HEK293T (cell line): ENCODE data around the gene CD80.

ENCODE experiments used
- CTCF ChIA-PET: fragments of 350-600 bp; formaldehyde crosslinking; extraction: SDS; loops from one replicate; lab custom pipeline; 2021; ENCODE audit warnings: antibody characterized with exemption, inconsistent platforms; lab: Yijun Ruan, JAX
- POLR2A ChIA-PET: fragments of 350-600 bp; formaldehyde crosslinking; extraction: SDS; loops from one replicate; lab custom pipeline; 2020; ENCODE audit warnings: antibody characterized with exemption, inconsistent platforms; lab: Yijun Ruan, JAX
- DNase-seq: peaks from one replicate; pipeline ENCODE4 v3.0.0; 2012; ENCODE audit warnings: mixed read lengths; ENCODE audit errors: extremely low spot score
- ARNT ChIP-seq: fragments of 450-650 bp; IDR thresholded peaks from 2 replicates; pipeline ENCODE4 v1.6.1; 2017; ENCODE audit warnings: mild to moderate bottlenecking
- BHLHE40 ChIP-seq: fragments of 450-650 bp; IDR thresholded peaks from 2 replicates; pipeline ENCODE4 v1.6.1; 2016; ENCODE audit warnings: mild to moderate bottlenecking, moderate library complexity, borderline replicate concordance
- CTBP1 ChIP-seq: fragments of 450-650 bp; IDR thresholded peaks from 2 replicates; pipeline ENCODE4 v1.6.1; 2016; ENCODE audit warnings: borderline replicate concordance
- ELF4 ChIP-seq: fragments of 450-650 bp; IDR thresholded peaks from 2 replicates; pipeline ENCODE4 v1.6.1; 2017; ENCODE audit warnings: antibody characterized with exemption
- FOXA1 ChIP-seq: fragments of 450-650 bp; IDR thresholded peaks from 2 replicates; pipeline ENCODE4 v1.6.1; 2016; ENCODE audit warnings: mild to moderate bottlenecking
- FOXK2 ChIP-seq: fragments of 450-650 bp; IDR thresholded peaks from 2 replicates; pipeline ENCODE4 v1.6.1; 2016; ENCODE audit warnings: mild to moderate bottlenecking
- FOXM1 ChIP-seq: fragments of 450-650 bp; IDR thresholded peaks from 2 replicates; pipeline ENCODE4 v1.6.1; 2017; ENCODE audit warnings: mild to moderate bottlenecking, borderline replicate concordance
- HDGF ChIP-seq: fragments of 450-650 bp; IDR thresholded peaks from 2 replicates; pipeline ENCODE4 v1.6.1; 2017; ENCODE audit warnings: antibody characterized with exemption, borderline replicate concordance
- L3MBTL2 ChIP-seq: fragments of 450-650 bp; conservative IDR thresholded peaks from 2 replicates; pipeline ENCODE4 v1.6.1; 2016; ENCODE audit warnings: mild to moderate bottlenecking
- LEF1 ChIP-seq: fragments of 450-650 bp; IDR thresholded peaks from 2 replicates; pipeline ENCODE4 v1.6.1; 2017; ENCODE audit warnings: mild to moderate bottlenecking, borderline replicate concordance
- NFRKB ChIP-seq: fragments of 450-650 bp; IDR thresholded peaks from 2 replicates; pipeline ENCODE4 v1.6.1; 2016; ENCODE audit warnings: mild to moderate bottlenecking, moderate library complexity
- SP1 ChIP-seq: fragments of 450-650 bp; IDR thresholded peaks from 2 replicates; pipeline ENCODE4 v1.6.1; 2017
- SUZ12 ChIP-seq: fragments of 450-650 bp; IDR thresholded peaks from 2 replicates; pipeline ENCODE4 v1.6.1; 2016; ENCODE audit warnings: mild to moderate bottlenecking
- TARDBP ChIP-seq: fragments of 450-650 bp; IDR thresholded peaks from 2 replicates; pipeline ENCODE4 v1.6.1; 2016
- ZNF384 ChIP-seq: fragments of 450-650 bp; IDR thresholded peaks from 2 replicates; pipeline ENCODE4 v1.6.1; 2016
- TF ChIP-seq, protein P1 (sequence below): fragments of 450-650 bp; IDR thresholded peaks from 2 replicates; pipeline ENCODE4 v1.6.1; 2016

CD80 gene

DNA sequence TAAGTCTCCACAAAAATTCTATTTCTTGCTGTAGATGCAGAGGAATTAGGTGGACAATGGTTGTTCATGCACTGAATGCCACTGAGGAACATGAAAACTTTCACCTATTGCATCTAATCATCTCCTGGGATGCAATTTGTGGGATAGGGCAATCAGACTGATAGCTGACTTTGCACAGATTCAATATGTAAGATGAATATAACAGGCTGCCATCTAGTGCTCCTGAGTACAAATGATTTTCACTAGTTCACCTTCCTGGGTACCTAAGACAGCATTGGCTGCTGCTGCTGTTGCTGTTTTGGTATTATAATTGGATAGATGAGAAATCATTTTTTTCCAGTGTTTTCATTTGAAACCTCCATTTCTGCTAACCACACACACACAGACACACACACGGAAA, 41.4 kb downstream of the CD80 start:
- CTCF ChIA-PET: no interaction called here
- POLR2A ChIA-PET: no interaction called here
- TF ChIP-seq SP1: no peak
- TF ChIP-seq FOXM1: no peak
- TF ChIP-seq ARNT: no peak
- TF ChIP-seq NFRKB: no peak
- TF ChIP-seq FOXK2: no peak
- no peak for TF ChIP-seq FOXA1
- TF ChIP-seq CTBP1: no peak
- no peak for TF ChIP-seq ZNF384
- TF ChIP-seq BHLHE40: no peak
- TF ChIP-seq HDGF: no peak
- no peak for TF ChIP-seq LEF1
- TF ChIP-seq L3MBTL2: no peak
- TF ChIP-seq TARDBP: no peak
- TF ChIP-seq SUZ12: no peak
- TF ChIP-seq, protein P1, sequence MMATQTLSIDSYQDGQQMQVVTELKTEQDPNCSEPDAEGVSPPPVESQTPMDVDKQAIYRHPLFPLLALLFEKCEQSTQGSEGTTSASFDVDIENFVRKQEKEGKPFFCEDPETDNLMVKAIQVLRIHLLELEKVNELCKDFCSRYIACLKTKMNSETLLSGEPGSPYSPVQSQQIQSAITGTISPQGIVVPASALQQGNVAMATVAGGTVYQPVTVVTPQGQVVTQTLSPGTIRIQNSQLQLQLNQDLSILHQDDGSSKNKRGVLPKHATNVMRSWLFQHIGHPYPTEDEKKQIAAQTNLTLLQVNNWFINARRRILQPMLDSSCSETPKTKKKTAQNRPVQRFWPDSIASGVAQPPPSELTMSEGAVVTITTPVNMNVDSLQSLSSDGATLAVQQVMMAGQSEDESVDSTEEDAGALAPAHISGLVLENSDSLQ: no peak
- DNase-seq: no peak

DNA sequence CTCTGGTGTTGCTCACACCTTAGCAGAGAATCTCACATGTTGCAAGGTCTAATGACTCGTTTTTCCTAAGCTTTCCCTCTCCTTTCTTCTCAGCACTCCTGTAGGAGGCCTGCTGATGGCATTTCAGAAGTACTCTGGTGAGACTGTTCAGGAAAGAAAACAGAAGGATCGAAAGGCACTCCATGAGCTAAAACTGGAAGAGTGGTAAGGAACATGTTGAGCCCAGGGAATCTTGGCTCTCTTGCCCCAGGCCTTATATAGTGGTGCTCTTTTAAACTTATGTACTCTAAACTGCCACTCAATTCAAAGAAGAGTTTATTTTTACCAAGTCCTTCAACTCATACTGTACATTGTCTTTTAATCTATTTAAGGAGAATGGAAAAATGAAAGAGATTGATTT, 42.3 kb downstream of the CD80 start:
- DNase-seq: no peak
- POLR2A ChIA-PET: no interaction called here
- CTCF ChIA-PET: interaction anchor here (0.6 kb wide), 1 partner anchor 1050 kb away, joined by 3 read pairs; no protein-coding TSS in a partner anchor

DNA sequence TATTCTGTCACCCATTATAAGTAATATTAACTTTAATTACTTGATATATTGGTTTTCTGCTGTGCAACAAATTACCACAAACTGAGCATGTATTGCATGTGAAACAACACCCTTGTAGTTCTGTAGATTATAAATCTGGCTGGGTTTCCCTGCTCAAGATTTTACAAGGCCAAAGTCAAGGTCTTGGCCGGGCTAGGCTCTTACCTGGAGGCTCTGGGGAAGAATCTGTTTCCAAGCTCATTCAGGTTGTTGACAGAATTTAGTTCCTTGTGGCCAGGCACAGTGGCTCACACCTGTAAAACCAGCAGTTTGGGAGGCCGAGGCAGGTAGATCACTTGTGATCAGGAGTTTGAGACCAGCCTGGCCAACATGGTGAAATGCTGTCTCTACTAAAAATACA, 44.8 kb downstream of the CD80 start:
- CTCF ChIA-PET: no interaction called here
- DNase-seq: no peak

More for the DNA sequence above, 42.3 kb downstream of the CD80 start:
- TF ChIP-seq FOXA1 (no peak), ZNF384 (no peak), FOXK2 (no peak), LEF1 (no peak), TARDBP (no peak), L3MBTL2 (no peak)
- TF ChIP-seq, protein P1: no peak

DNA sequence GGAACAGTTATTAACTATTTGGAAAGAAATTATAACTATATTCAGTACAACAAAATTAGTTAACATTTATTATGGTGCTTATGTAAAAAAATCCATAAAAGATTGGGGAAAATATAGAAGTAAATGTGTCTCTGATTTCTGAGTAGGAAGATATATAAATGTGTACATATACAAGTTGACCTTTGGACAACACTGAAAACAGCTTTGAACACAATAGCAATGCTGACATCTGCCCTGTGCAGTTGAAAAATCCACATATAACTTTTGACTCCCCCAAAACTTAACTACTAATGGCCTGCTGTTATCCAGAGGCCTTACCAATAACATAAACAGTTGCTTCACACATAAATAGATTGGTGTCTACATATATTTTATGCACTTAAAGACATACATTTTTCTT, 48.7 kb downstream of the CD80 start:
- ChIA-PET CTCF (no interaction called here), POLR2A (no interaction called here)

More for the DNA sequence above, 44.8 kb downstream of the CD80 start:
- TF ChIP-seq ZNF384: no peak
- no peak for TF ChIP-seq TARDBP
- no peak for TF ChIP-seq ARNT
- no peak for TF ChIP-seq FOXM1
- no peak for TF ChIP-seq HDGF
- no peak for TF ChIP-seq BHLHE40
- POLR2A ChIA-PET: no interaction called here

DNA sequence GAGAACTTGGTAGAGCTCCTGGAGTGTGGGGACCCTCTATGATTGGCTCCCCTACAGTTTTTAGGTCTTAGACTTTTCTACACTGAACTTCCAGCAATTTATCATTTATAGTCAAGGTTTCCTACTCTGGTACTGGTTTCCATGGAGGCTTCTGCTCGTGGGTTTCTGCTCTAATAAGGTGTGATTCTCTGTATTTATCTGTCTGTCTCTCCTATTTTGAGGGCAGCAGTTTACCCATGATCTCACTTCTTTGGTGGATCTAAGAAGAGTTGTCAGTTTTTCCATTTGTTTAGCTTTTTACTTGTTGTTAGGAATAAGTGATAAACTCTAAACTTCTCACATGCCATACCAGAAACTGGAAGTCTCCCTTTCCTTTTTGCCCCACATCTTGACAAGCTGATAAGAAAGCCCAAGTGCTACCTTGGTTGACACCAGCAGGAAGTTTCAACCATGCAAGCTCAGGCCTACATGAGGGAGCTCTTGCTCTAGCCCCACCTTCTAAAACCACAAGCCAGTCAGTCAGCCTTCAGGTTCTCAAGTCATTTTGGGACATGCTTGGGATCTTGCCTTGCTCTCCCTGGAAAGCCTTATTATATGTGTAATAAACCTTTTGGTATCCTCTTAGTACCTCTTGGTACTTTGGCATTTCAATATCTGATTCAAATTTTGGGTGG, 51.1 kb downstream of the CD80 start:
- POLR2A ChIA-PET: no interaction called here
- CTCF ChIA-PET: no interaction called here
- TF ChIP-seq, protein P1: no peak
- no peak for TF ChIP-seq NFRKB
- TF ChIP-seq FOXK2: no peak
- TF ChIP-seq ZNF384: no peak
- no peak for TF ChIP-seq ARNT
- TF ChIP-seq ELF4: no peak
- TF ChIP-seq LEF1: no peak
- TF ChIP-seq SP1: no peak
- no peak for TF ChIP-seq BHLHE40
- TF ChIP-seq FOXA1: no peak
- no peak for TF ChIP-seq TARDBP
- TF ChIP-seq HDGF: no peak
- DNase-seq: no peak

More for the DNA sequence above, 48.7 kb downstream of the CD80 start:
- TF ChIP-seq LEF1: no peak
- TF ChIP-seq, protein P1: no peak
- no peak for TF ChIP-seq HDGF
- TF ChIP-seq L3MBTL2: no peak
- no peak for TF ChIP-seq SUZ12
- no peak for TF ChIP-seq ZNF384
- no peak for TF ChIP-seq SP1
- no peak for TF ChIP-seq CTBP1
- TF ChIP-seq ELF4: no peak
- no peak for TF ChIP-seq ARNT
- no peak for TF ChIP-seq FOXM1
- TF ChIP-seq FOXK2: no peak
- no peak for DNase-seq

DNA sequence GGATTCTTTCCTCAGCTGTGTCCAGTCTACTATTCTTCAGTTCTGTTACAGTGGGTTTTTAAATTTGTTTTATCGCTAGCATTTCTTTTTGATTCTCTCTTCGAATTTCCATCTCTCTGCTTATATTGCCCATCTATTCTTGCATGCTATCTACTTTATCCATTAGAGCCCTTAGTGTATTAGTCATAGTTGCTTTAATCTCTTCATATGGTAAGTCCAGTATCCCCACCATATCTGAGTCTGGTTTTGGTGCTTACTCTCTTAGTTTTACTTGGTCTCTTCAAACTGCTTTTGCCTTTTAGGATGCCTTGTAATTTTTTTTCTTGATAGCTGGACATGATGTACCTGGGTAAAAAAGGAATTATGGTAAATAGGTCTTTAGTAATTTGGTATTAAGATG, 52.0 kb downstream of the CD80 start:
- DNase-seq: no peak
- TF ChIP-seq TARDBP (no peak), FOXA1 (no peak), ZNF384 (no peak), CTBP1 (no peak), NFRKB (no peak), ELF4 (no peak), L3MBTL2 (no peak), SP1 (no peak), HDGF (no peak), FOXM1 (no peak), LEF1 (no peak), BHLHE40 (no peak), ARNT (no peak), SUZ12 (no peak), FOXK2 (no peak)
- TF ChIP-seq, protein P1: no peak

More for the DNA sequence above, 52.0 kb downstream of the CD80 start:
- ChIA-PET CTCF (no interaction called here), POLR2A (interaction anchor here (0.9 to 1.4 kb wide), 2 partner anchors 9 to 43 kb away, joined by 3 to 7 read pairs; partner anchors contain the start of genes TIMMDC1 and TMEM39A)
